ENCODE measurements around the gene CACUL1.
"Not testable (repeated sequence)": the region's sequence is repeated elsewhere in the genome, so short reads cannot be mapped to it uniquely, and the experiment has no call there.

The CACUL1 gene

DNA sequence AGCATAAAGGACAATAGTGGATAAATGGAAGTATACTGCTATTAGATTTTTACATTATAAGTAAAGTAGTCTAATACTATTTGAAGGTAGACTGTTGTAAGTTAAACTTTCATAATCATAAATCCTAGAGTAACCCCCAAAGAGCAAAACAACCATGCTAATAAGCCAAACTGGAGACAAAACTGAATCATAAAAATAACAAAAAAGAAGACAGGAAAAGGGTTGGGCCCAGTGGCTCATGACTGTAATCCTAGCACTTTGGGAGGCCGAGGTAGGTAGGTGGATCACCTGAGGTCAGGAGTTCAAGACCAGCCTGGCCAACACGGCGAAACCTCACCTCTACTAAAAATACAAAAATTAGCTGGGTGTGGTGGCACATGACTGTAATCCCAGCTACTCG is 9.7 kb downstream of the CACUL1 start:
- H3K36me3 Mint-ChIP-seq (ENCODE audit: low read depth): peaks cover 62% of the 10 kb centered on the region

DNA sequence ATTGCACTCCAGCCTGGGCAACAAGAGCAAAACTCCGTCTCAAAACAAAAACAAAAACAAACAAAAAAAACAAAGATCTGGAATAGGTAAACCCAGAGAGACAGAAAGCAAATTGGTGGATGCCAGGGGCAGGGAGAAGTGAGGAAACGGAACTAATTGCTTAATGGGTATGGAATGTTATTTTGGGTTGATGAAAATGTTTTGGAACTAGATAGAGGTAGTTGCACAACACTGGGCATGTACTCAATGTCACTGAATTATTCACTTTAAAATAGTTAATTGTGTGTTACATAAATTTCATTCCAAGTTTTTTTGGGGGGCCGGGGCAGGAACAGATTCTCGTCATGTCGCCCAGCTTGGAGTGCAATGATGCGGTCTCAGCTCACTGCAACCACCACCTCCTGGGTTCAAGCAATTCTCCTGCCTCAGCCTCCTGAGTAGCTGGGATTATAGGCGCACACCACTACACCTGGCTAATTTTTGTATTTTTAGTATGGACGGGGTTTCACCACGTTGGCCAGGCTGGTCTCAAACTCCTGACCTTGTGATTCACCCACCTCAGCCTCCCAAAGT is 10.3 kb downstream of the CACUL1 start:
- H3K9me3 Mint-ChIP-seq; H3K27ac Mint-ChIP-seq; H3K27me3 Mint-ChIP-seq (ENCODE audit: low read depth); H3K4me3 Mint-ChIP-seq: not testable (repeated sequence)
- H3K36me3 Mint-ChIP-seq (ENCODE audit: low read depth): peaks cover 58% of the 10 kb centered on the region
- H3K4me1 Mint-ChIP-seq: peaks cover 37% of the 10 kb centered on the region

More for the DNA sequence above, 9.7 kb downstream of the CACUL1 start:
- H3K4me1 Mint-ChIP-seq: peaks cover 36% of the 10 kb centered on the region
- H3K27ac Mint-ChIP-seq: no peak overlapping the region
- H3K4me3 Mint-ChIP-seq: no peak overlapping the region
- H3K9me3 Mint-ChIP-seq: peaks cover 7% of the 10 kb centered on the region
- TF ChIP-seq, protein P1, sequence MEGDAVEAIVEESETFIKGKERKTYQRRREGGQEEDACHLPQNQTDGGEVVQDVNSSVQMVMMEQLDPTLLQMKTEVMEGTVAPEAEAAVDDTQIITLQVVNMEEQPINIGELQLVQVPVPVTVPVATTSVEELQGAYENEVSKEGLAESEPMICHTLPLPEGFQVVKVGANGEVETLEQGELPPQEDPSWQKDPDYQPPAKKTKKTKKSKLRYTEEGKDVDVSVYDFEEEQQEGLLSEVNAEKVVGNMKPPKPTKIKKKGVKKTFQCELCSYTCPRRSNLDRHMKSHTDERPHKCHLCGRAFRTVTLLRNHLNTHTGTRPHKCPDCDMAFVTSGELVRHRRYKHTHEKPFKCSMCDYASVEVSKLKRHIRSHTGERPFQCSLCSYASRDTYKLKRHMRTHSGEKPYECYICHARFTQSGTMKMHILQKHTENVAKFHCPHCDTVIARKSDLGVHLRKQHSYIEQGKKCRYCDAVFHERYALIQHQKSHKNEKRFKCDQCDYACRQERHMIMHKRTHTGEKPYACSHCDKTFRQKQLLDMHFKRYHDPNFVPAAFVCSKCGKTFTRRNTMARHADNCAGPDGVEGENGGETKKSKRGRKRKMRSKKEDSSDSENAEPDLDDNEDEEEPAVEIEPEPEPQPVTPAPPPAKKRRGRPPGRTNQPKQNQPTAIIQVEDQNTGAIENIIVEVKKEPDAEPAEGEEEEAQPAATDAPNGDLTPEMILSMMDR (IDR thresholded peaks at IDR 0.05; ENCODE audit: unreplicated experiment in 3 of 3): no peak
- H3K27me3 Mint-ChIP-seq (ENCODE audit: low read depth): no peaks in the 10 kb centered on the region

- H3K9me3 Mint-ChIP-seq: peaks cover 6% of the 10 kb centered on the region
- peak overlapping the region; percentile 14 to 57 (median 15) for H3K27ac Mint-ChIP-seq
- no peaks in the 10 kb centered on the region for H3K27me3 Mint-ChIP-seq (ENCODE audit: low read depth)
- H3K36me3 Mint-ChIP-seq (ENCODE audit: low read depth): peaks cover 51% of the 10 kb centered on the region
- H3K4me1 Mint-ChIP-seq: peaks cover 47% of the 10 kb centered on the region
- H3K4me3 Mint-ChIP-seq: no peak overlapping the region
- TF ChIP-seq, protein P1 (IDR thresholded peaks at IDR 0.05; ENCODE audit: unreplicated experiment in 3 of 3): no peak
Measured at GRCh38 chr10:118742782-118743181, 12.0 kb downstream of the CACUL1 start.

GRCh38 chr10:118742032-118742431 is 12.7 kb downstream of the CACUL1 start:
- peaks cover 2% of the 10 kb centered on the region for H3K9me3 Mint-ChIP-seq
- peaks cover 43% of the 10 kb centered on the region for H3K36me3 Mint-ChIP-seq (ENCODE audit: low read depth)
- H3K4me1 Mint-ChIP-seq: peaks cover 47% of the 10 kb centered on the region
- peak overlapping the region in 1 of 3 experiments; percentile 14 for H3K27ac Mint-ChIP-seq
- no peak overlapping the region for H3K4me3 Mint-ChIP-seq
- TF ChIP-seq, protein P1 (IDR thresholded peaks at IDR 0.05; ENCODE audit: unreplicated experiment in 3 of 3): no peak
- H3K27me3 Mint-ChIP-seq (ENCODE audit: low read depth): no peaks in the 10 kb centered on the region

GRCh38 chr10:118738406-118738805 is 16.4 kb downstream of the CACUL1 start:
- H3K9me3 Mint-ChIP-seq: peaks cover 2% of the 10 kb centered on the region
- H3K27me3 Mint-ChIP-seq (ENCODE audit: low read depth): no peaks in the 10 kb centered on the region
- peaks cover 63% of the 10 kb centered on the region for H3K4me1 Mint-ChIP-seq
- TF ChIP-seq, protein P1 (IDR thresholded peaks at IDR 0.05; ENCODE audit: unreplicated experiment in 3 of 3): no peak
- no peak overlapping the region for H3K27ac Mint-ChIP-seq
- peaks cover 24% of the 10 kb centered on the region for H3K36me3 Mint-ChIP-seq (ENCODE audit: low read depth)
- no peak overlapping the region for H3K4me3 Mint-ChIP-seq

- Mint-ChIP-seq H3K4me1 (peaks cover 66% of the 10 kb centered on the region), H3K36me3 (ENCODE audit: low read depth) (peaks cover 19% of the 10 kb centered on the region), H3K9me3 (no peaks in the 10 kb centered on the region), H3K27me3 (ENCODE audit: low read depth) (no peaks in the 10 kb centered on the region), H3K27ac (no peak overlapping the region), H3K4me3 (no peak overlapping the region)
- TF ChIP-seq, protein P1 (IDR thresholded peaks at IDR 0.05; ENCODE audit: unreplicated experiment in 3 of 3): no peak
Measured at GRCh38 chr10:118737603-118738302, 17.0 kb downstream of the CACUL1 start.
